BLaER1 treated with 17β-estradiol and CSF1 and Interleukin-3, amounts not matched to agents 10 nM and 100 nM (cell line): ENCODE data around the gene FAM89A.

Experiments
- H3K27ac ChIP-seq, 11 experiments: shearing (Covaris generic); formaldehyde crosslinking; 2 replicates each; pipeline ENCODE4 v1.8.1; 2022
- H3K27me3 ChIP-seq, 11 experiments: shearing (Covaris generic); formaldehyde crosslinking; 2 replicates each; pipeline ENCODE4 v1.8.1; 2022
- H3K36me3 ChIP-seq, 11 experiments: shearing (Covaris generic); formaldehyde crosslinking; 2 replicates each; pipeline ENCODE4 v1.8.1; 2022
- H3K4me1 ChIP-seq, 10 experiments: shearing (Covaris generic); formaldehyde crosslinking; 2 replicates each; pipeline ENCODE4 v1.8.1; 2022
- H3K4me2 ChIP-seq, 11 experiments: shearing (Covaris generic); formaldehyde crosslinking; 2 replicates each; pipeline ENCODE4 v1.8.1; 2022
- H3K4me3 ChIP-seq, 10 experiments: shearing (Covaris generic); formaldehyde crosslinking; 2 replicates each; pipeline ENCODE4 v1.8.1; 2022
- H3K9ac ChIP-seq, 11 experiments: shearing (Covaris generic); formaldehyde crosslinking; 2 replicates each; pipeline ENCODE4 v1.8.1; 2022
- H3K9me3 ChIP-seq, 11 experiments: shearing (Covaris generic); formaldehyde crosslinking; replicated peaks in 1 of 11; 2 replicates each; pipeline ENCODE4 v1.8.1; 2022
- H4K20me1 ChIP-seq, 11 experiments: shearing (Covaris generic); formaldehyde crosslinking; 2 replicates each; pipeline ENCODE4 v1.8.1; 2022
- Cebpa-rat ChIP-seq, 11 experiments: shearing (Covaris generic); IDR thresholded peaks; 2 replicates each; pipeline ENCODE4 v1.8.1; 2022

The FAM89A gene

GRCh38 chr1:230976360-230976759, 63.7 kb downstream of the FAM89A start:
- Histone ChIP-seq H4K20me1 (peaks cover 0 to 19% (median 0%) of the 10 kb centered on the region in 11 experiments; a peak in 3 of 22 replicates), H3K9ac (peak overlapping the region in 2 of 11 experiments; percentile 77 to 84; a peak in 1 of 22 replicates), H3K27me3 (no peaks in the 10 kb centered on the region), H3K9me3 (no peaks in the 10 kb centered on the region), H3K36me3 (peaks cover 6 to 25% (median 13%) of the 10 kb centered on the region in 11 experiments; a peak in 16 of 22 replicates), H3K4me3 (no peak overlapping the region), H3K4me2 (peak overlapping the region; percentile 82 to 97 (median 89); a peak in 21 of 22 replicates), H3K4me1 (peaks cover 59 to 74% (median 65%) of the 10 kb centered on the region in 10 experiments), H3K27ac (peak overlapping the region in 2 of 11 experiments; percentile 71 to 79; a peak in 4 of 22 replicates)
- no peak for TF ChIP-seq Cebpa-rat (IDR thresholded peaks at IDR 0.05)

GRCh38 chr1:230975636-230976035, 64.4 kb downstream of the FAM89A start:
- Histone ChIP-seq H3K27me3 (no peaks in the 10 kb centered on the region), H3K9ac (no peak overlapping the region), H3K36me3 (peaks cover 0 to 19% (median 8%) of the 10 kb centered on the region in 11 experiments; a peak in 14 of 22 replicates), H3K4me3 (no peak overlapping the region), H3K4me2 (peak overlapping the region in 9 of 11 experiments; percentile 82 to 97 (median 89); a peak in 12 of 22 replicates), H3K27ac (no peak overlapping the region), H3K9me3 (no peaks in the 10 kb centered on the region), H4K20me1 (peaks cover 0 to 21% (median 0%) of the 10 kb centered on the region in 11 experiments; a peak in 3 of 22 replicates), H3K4me1 (peaks cover 54 to 73% (median 63%) of the 10 kb centered on the region in 10 experiments)
- no peak for TF ChIP-seq Cebpa-rat (IDR thresholded peaks at IDR 0.05)

DNA sequence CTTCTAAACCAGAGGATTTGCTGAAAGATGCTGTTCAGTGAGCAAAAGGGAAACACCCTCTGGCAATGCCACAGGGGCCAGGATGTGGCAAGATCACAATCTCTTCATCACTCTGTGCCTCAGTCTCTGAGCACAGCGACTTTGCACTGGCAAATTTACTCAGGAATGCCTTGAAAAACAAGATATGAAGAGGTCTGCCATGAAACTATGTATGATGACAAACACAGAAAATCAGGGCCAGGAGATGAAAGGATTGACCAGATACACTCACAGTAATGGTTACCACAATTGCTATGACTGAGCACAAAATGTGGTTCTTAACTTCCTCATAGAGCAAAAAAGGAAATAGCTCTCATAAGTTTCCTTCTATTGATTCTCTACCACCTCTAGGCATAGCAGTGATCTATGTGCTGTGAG, 67.2 kb downstream of the FAM89A start:
- H3K4me2 ChIP-seq = peak overlapping the region; percentile 39 to 83 (median 64)

GRCh38 chr1:230971771-230972170, 68.3 kb downstream of the FAM89A start:
- Histone ChIP-seq H4K20me1 (peaks cover 0 to 40% (median 0%) of the 10 kb centered on the region in 11 experiments; a peak in 3 of 22 replicates), H3K4me3 (no peak overlapping the region), H3K27ac (peak overlapping the region in 3 of 11 experiments; percentile 15 to 75 (median 23); a peak in 1 of 22 replicates), H3K9me3 (no peaks in the 10 kb centered on the region), H3K36me3 (peaks cover 7 to 28% (median 15%) of the 10 kb centered on the region in 11 experiments; a peak in 17 of 22 replicates), H3K27me3 (no peaks in the 10 kb centered on the region), H3K4me2 (peak overlapping the region; percentile 39 to 83 (median 64); a peak in 18 of 22 replicates), H3K4me1 (peaks cover 36 to 48% (median 39%) of the 10 kb centered on the region in 10 experiments), H3K9ac (no peak overlapping the region)
- TF ChIP-seq Cebpa-rat (IDR thresholded peaks at IDR 0.05) = no peak

More for the DNA sequence above, 67.2 kb downstream of the FAM89A start:
- H3K4me3 ChIP-seq = 0 out of 20 replicates have a peak overlapping the region, but pooled peaks of 1 of the 10 experiments have one; percentile 3
- peaks cover 42 to 59% (median 48%) of the 10 kb centered on the region in 10 experiments for H3K4me1 ChIP-seq
- peak overlapping the region in 5 of 11 experiments; percentile 16 to 41 (median 33); a peak in 6 of 22 replicates for H3K9ac ChIP-seq
- H4K20me1 ChIP-seq = peaks cover 0 to 39% (median 0%) of the 10 kb centered on the region in 11 experiments; a peak in 3 of 22 replicates
- H3K27ac ChIP-seq = peak overlapping the region in 10 of 11 experiments; percentile 24 to 77 (median 56); a peak in 19 of 22 replicates
- no peaks in the 10 kb centered on the region for H3K9me3 ChIP-seq
- peak in 1 of 11 experiments; percentile 57; a peak in 1 of 22 replicates for TF ChIP-seq Cebpa-rat (IDR thresholded peaks at IDR 0.05)
- peaks cover 7 to 28% (median 15%) of the 10 kb centered on the region in 11 experiments; a peak in 17 of 22 replicates for H3K36me3 ChIP-seq
- no peaks in the 10 kb centered on the region for H3K27me3 ChIP-seq

GRCh38 chr1:230970432-230970831, 69.6 kb downstream of the FAM89A start:
- no peak for TF ChIP-seq Cebpa-rat (IDR thresholded peaks at IDR 0.05)

More at GRCh38 chr1:230970432-230970831, 69.6 kb downstream of the FAM89A start:
- Histone ChIP-seq H3K4me1 (peaks cover 23 to 37% (median 27%) of the 10 kb centered on the region in 10 experiments), H3K36me3 (peaks cover 0 to 18% (median 7%) of the 10 kb centered on the region in 11 experiments; a peak in 9 of 22 replicates), H3K4me2 (no peak overlapping the region), H3K27me3 (no peaks in the 10 kb centered on the region), H3K4me3 (no peak overlapping the region), H3K27ac (no peak overlapping the region), H3K9ac (no peak overlapping the region), H3K9me3 (peaks cover 0 to 3% (median 2%) of the 10 kb centered on the region in 11 experiments; a peak in 2 of 22 replicates), H4K20me1 (peaks cover 0 to 47% (median 0%) of the 10 kb centered on the region in 11 experiments; a peak in 3 of 22 replicates)
